ENCODE measurements around the gene NKAIN2.
"Not testable (repeated sequence)": the region's sequence is repeated elsewhere in the genome, so short reads cannot be mapped to it uniquely, and the experiment has no call there.

The NKAIN2 gene

GRCh38 chr6:124640432-124640831 lies 836.8 kb downstream of the NKAIN2 start:
- no peak for DNase-seq

DNA sequence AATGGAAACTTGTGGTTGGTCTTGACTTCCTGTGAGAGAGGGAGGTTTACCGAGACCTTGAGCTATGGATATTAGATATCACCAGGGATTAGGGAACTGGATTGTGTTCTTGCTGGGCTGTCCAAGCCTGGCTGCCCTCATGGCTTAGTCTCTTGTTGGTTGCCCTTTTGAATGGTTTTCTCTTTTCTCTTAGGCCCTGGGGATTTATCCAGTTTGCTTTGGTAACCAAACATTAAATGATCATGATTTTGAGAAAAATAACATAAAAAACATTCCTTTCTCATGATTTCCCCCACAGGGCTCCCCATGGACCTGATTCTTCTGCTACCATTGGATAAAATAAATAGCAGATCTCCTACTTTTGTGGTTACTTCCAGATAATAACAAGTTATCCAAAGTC lies 852.2 kb downstream of the NKAIN2 start:
- no peak for DNase-seq

- no peak for DNase-seq
Measured at GRCh38 chr6:124658053-124658452, 854.4 kb downstream of the NKAIN2 start.

- DNase-seq = no peak
Measured at GRCh38 chr6:124659427-124659826, 855.8 kb downstream of the NKAIN2 start.

GRCh38 chr6:124660185-124660584 lies 856.5 kb downstream of the NKAIN2 start:
- DNase-seq = no peak

DNA sequence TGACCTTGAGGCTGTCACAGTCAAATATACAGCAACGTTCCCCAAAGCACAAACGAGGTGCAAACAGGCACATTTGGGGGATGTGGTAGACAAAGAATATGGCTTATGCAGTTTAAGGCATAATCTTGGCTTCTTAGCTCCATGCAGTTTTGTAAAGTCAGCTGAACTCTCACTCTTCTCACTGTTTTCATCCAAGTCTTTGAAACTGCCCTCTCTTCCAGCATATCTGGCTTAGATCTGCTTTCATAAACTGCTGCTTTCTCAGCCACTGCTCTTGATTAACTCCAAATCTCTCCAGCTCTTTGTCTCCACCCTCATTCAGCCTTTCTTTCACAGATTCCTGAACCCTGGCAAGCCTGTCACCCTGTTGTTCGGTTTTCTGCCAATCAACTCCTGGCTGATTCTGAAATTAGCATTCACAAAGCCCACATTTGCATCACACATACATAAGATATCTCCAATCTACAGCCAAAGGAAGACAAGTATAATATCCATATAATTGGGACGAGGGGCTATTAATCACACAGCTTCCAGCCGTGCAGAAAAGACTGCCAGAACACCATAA lies 857.5 kb downstream of the NKAIN2 start:
- DNase-seq = no peak

DNA sequence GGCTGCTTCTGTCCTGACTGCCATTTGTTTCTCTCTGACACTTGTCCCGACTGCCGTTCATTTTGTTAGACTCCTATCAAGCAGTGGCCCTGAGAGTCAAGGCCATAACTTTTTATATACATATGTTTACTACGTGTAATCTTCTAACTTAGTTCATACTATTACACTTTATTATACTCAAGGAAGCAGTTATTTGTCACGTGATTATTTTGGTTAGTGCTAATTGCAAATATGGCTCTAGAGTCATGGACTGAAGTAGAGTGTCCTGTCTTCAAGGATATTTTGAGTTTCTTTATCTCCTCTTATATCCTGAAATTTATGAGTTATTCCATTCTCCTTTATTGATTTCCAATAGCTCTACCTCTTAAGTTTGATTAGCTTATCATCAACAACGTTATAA lies 864.4 kb downstream of the NKAIN2 start:
- no peak for DNase-seq

- no peak for DNase-seq
Measured at GRCh38 chr6:124669713-124670480, 866.2 kb downstream of the NKAIN2 start.

- DNase-seq = no peak
Measured at GRCh38 chr6:124670801-124671200, 867.1 kb downstream of the NKAIN2 start.

DNA sequence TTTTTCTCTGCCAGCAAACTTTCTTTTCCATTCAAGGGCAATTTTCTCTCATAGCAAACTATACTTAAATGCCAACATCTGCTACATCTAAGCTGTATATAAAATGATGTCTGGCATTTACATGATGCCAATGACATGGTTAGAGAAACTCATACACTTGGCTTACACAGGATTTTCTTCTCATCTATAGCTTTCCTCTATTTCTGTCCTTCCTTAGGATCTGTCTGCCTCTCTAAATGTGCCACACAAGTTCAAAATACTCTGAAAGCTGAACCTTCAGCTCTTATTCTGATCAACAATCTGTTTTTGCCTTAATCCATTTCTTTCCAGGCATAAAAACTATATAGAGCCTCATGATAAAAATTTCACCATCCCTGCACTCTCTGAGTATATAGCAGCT lies 867.7 kb downstream of the NKAIN2 start:
- DNase-seq = no peak

DNA sequence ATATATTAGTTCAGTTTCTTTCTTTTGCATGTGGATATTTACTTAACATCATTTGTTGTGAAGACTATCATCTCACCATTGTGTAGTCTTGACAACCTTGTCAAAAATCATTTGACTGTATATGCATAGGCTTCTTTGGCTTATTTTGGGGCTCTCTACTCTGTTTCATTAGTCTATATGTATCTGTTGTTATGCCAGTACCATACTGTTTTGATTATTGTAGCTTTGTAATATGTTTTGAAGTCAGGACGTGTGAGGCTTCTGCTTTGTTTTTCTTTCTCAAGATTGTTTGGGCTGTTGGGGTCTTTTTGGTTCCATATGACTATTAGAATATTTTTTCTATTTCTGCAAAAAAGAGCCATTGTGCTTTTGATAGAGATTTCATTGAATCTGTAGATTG lies 870.4 kb downstream of the NKAIN2 start:
- no peak for DNase-seq

DNA sequence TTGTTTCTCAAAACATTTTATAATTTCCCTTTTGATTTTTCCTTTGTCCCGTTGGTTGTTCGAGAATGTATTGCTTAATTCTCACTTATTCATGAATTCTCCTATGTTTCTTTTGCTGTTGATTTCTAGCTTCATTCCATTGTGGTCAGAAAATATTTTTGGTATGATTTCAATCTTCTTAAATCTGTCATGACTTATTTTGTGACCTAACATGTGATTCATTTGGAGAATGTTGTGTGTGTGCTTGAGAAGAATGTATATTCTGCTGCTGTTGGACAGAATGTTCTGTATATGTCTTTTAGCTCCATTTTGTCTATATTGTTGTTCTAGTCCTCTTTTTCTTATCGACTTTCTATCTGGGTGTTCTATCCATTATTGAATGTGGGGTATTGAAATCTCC lies 872.4 kb downstream of the NKAIN2 start:
- DNase-seq = no peak

DNA sequence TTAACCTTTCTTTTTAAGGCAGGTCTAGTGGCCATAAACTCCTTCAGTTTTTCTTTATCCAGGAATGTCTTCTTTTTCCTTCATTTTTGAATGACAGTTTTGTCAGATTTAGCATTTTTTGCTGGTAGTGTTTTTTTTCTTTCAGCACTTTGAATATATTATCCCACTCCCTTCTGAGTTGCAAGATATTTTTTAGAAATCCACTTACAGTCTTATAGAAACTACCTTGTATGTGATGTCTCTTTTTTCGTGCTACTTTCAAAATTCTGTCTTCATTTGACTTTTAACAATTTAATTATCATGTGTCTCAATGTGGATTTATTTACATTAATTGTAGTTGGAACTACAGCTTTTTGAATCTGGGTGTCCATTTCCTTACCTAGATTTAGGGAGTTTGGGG lies 874.2 kb downstream of the NKAIN2 start:
- DNase-seq = no peak

DNA sequence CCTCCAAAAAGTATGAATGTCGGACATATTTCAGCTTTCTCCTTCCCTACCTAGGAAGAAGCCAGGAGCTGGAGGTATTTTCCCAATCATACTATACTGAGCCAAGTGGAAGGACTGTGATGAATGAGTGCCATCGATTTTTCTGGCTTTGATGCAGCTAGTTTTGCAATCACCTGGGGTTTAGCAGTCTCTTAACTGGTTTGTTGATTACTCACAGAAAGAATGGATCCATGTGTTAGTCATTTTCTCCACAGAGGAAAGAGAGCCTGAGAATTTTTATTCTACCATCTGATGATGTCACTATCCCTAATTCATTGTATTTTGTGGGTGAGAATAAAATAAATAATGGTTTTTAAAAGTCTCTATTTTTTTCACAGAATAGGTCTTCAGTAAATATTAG lies 875.7 kb downstream of the NKAIN2 start:
- DNase-seq = no peak

DNA sequence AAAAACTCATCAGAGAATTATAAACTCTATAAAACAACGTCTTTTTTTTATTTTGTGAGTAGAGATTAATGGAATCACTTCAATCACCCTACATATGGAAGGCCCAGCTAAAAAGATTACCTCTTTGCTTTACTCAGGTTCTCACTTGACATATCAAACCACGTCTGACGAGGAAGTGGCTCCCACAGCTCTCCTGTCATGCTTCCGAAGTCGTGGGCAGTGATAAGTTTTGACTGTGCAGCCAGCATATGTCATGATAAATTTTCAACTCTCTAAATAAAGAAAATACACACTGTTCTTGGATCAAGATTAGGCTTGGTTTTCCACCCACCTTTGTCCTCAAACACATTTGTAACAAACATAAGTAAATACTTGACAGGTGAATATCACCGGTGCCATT lies 879.1 kb downstream of the NKAIN2 start:
- no peak for DNase-seq

DNA sequence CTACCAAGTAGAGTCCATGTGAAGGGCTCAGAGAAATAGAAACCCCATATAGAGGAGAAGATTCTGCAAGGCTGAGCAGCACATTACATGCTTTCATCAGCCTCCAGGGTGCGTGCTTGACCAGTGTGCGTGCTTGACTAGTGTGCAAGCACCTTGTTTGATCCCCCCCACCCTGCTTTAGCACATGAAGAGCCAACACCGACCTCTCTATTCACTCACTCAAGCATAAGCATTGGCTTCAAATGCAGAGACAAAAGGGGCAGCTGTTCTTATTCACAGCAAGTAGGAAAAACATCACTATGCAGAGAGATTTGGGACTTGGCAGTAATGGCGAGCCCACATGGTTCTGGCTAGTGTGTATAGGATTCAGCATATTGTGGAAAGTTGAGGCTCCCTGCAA lies 879.8 kb downstream of the NKAIN2 start:
- DNase-seq = no peak

DNA sequence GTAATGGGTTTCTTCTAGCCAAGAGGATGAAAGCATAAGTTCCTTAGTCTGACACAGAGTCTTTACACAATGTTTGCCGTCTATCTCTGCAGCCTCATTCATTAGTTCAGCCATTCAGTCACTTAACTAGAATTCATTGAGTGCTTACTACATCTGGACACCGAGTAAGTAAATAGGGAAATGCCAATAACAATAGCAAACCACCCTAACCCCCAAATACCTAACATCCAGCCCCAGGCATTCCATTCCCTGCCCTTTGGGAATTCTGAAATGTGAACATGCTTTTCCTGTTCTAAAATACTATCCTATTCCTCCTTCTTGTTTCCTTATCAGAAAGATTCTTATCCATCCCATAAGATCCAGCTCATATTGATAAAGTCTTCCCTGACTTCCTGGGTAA lies 881.0 kb downstream of the NKAIN2 start:
- no peak for DNase-seq

DNA sequence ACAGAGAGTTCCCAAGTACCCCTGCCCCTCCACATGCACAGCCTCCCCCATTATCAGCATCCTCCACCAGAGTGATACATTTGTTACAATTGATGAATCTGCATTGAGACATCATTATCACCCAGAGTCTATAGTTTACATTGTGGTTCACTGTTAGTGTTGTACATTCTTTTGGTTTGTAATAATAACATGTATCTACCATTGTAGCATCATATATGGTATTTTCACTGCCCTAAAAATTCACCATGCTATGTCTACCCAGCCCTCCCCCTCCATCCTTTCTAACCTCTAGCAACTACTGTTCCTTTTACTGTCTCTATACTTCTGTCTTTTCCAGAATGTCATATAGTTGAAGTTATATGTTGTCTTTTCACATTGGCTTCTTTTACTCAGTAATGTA lies 884.7 kb downstream of the NKAIN2 start:
- DNase-seq = no peak

DNA sequence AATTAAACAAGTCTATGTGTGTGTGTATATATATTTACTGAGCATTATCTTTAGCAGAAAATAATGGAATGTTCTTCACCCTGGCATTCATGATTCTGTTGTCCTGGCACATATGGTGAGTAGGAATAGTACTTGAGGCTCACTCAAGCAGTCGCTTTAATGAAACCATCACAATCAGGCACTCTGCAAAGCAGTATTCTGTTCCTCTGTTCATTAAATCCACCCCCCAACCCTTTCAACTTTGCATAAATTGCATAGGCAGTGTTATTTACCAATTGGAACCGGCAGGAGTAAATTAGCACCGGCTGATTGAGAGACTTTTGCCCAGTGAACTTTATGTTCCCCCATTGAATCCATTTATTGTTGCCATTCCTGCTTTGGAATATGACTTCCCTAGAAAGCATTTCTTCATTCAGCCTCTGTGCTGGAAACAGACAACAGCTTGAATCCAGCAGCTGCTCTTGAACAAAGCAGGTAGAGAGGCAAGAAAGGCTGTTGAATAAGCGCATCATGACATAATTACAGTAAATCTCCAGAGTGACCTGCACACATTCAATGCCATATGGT lies 890.6 kb downstream of the NKAIN2 start:
- no peak for DNase-seq

GRCh38 chr6:124699038-124699437 lies 895.4 kb downstream of the NKAIN2 start:
- DNase-seq = no peak

DNA sequence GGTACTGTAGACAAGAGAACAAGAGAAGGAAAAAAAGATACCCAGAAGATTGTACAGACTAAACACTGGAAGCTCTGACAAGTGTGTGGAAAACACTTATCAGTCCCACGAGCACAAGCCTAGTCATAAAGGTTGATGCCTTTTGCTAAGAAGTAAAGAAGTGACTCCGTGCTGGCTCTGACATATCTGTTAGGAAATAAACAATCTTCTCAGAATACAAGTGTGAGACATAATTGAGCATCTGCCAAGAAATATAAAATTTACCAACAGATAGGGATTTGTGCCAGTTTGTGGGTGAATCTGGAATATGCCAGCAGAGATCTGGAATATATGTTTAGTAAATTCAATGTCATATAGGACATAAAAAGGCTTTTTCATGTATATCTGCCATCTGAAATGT lies 899.9 kb downstream of the NKAIN2 start:
- no peak for DNase-seq

DNA sequence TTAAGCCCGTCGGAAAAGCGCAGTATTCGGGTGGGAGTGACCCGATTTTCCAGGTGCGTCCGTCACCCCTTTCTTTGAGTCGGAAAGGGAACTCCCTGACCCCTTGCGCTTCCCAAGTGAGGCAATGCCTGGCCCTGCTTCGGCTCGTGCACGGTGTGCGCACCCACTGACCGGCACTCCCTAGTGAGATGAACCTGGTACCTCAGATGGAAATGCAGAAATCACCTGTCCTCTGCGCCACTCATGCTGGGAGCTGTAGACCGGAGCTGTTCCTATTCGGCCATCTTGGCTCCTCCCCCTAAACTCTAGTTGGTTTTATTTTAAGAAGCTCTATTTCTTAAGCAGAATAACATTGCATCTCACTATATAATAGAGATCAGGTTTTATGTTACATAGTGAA lies 908.9 kb downstream of the NKAIN2 start:
- not testable (repeated sequence) for DNase-seq

DNA sequence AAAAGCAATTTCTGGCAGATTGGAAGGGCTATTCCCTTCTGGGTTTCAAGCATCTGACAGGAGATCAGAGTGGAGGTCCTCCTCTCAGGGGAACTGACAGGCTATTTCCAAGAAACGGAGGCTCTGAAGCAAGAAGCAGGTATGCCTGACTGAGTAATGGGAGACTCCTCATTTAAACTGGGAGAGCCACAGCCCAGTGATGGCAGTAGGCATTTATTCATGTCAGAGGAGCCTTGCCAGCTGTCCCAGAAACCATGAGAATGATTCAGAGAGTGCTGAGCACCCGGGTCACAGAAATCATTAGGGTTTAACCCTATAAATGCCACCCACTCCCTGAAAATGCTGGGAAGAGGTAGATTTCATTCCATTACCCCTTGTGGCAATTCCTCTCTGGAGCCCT lies 911.1 kb downstream of the NKAIN2 start:
- no peak for DNase-seq

GRCh38 chr6:124719913-124720312 lies 916.2 kb downstream of the NKAIN2 start:
- no peak for DNase-seq

GRCh38 chr6:124721331-124721730 lies 917.7 kb downstream of the NKAIN2 start:
- DNase-seq = no peak
